T-helper 17 cell (primary cell): ENCODE data around the gene GMEB2. TPM values are rescaled to one million over a fixed set of nuclear protein-coding genes. Genes with fewer than 3 reads are reported as not detected.
"Not testable (repeated sequence)": the region's sequence is repeated elsewhere in the genome, so short reads cannot be mapped to it uniquely, and the experiment has no call there.

ENCODE experiments used
- ATAC-seq: fragments of 150-1000 bp; cut with Tn5 transposase; 2 replicates; pipeline ENCODE4 v1.10.0; 2021; ENCODE audit warnings: mild to moderate bottlenecking, moderate library complexity
- DNase-seq, 3 donors: peaks; one replicate each; pipeline versions ENCODE4 v3.0.0 to v3.0.0-alpha.2; 2020 to 2021
- H3K9me3 ChIP-seq: one replicate; pipeline ENCODE4 v1.7.0; 2013; ENCODE audit warnings: low read length, mild to moderate bottlenecking; ENCODE audit not compliant: control insufficient read depth, poor library complexity, severe bottlenecking
- H3K27ac Mint-ChIP-seq: one replicate; pipeline ENCODE4 v1.8.0; 2022; ENCODE audit warnings: mild to moderate bottlenecking, moderate library complexity, mixed read lengths
- H3K27me3 Mint-ChIP-seq: one replicate; pipeline ENCODE4 v1.8.0; 2022; ENCODE audit warnings: mixed read lengths
- H3K36me3 Mint-ChIP-seq: one replicate; pipeline ENCODE4 v1.8.0; 2022; ENCODE audit warnings: low read depth, mixed read lengths
- H3K4me1 Mint-ChIP-seq: one replicate; pipeline ENCODE4 v1.8.0; 2022; ENCODE audit warnings: mild to moderate bottlenecking, mixed read lengths
- H3K4me3 Mint-ChIP-seq: one replicate; pipeline ENCODE4 v1.8.0; 2022; ENCODE audit warnings: mild to moderate bottlenecking, moderate library complexity, mixed read lengths
- total RNA-seq, 4 donors: library from RNA in 2 of 4; stranded (reverse) in 2 of 4; gene quantifications; one replicate each; pipeline ENCODE4 v1.2.3 and lab custom pipeline; 2022 to 2026

GMEB2 gene
- total RNA-seq, 2 donors from 2014 or later, result 17.3 to 21.0 TPM

- Mint-ChIP-seq H3K4me1 (peaks cover 15% of the 10 kb centered on the region), H3K36me3 (no peaks in the 10 kb centered on the region), H3K4me3 (no peak overlapping the region), H3K27me3 (no peaks in the 10 kb centered on the region), H3K27ac (no peak overlapping the region)
- ATAC-seq, result no peak
- H3K9me3 ChIP-seq, result no peaks in the 10 kb centered on the region
- DNase-seq, result no peak
Measured at GRCh38 chr20:63661959-63662812, 35.3 kb upstream of the GMEB2 start.

- no peak overlapping the region for H3K4me3 Mint-ChIP-seq
- no peaks in the 10 kb centered on the region for H3K27me3 Mint-ChIP-seq
- no peaks in the 10 kb centered on the region for H3K36me3 Mint-ChIP-seq
- peaks cover 18% of the 10 kb centered on the region for H3K4me1 Mint-ChIP-seq
- no peak overlapping the region for H3K27ac Mint-ChIP-seq
- H3K9me3 ChIP-seq, result no peaks in the 10 kb centered on the region
- DNase-seq (no peak), ATAC-seq (no peak)
Measured at GRCh38 chr20:63661108-63661507, 34.2 kb upstream of the GMEB2 start.

- H3K9me3 ChIP-seq, result no peaks in the 10 kb centered on the region
- peak overlapping the region; percentile 19 for H3K4me3 Mint-ChIP-seq
- DNase-seq, result no peak
- peaks cover 18% of the 10 kb centered on the region for H3K4me1 Mint-ChIP-seq
- ATAC-seq, result no peak
- no peaks in the 10 kb centered on the region for H3K27me3 Mint-ChIP-seq
- no peaks in the 10 kb centered on the region for H3K36me3 Mint-ChIP-seq
- no peak overlapping the region for H3K27ac Mint-ChIP-seq
Measured at GRCh38 chr20:63660622-63661021, 33.7 kb upstream of the GMEB2 start.

- peak overlapping the region; percentile 19 for H3K4me3 Mint-ChIP-seq
- not testable (repeated sequence) for H3K27me3 Mint-ChIP-seq, DNase-seq, H3K9me3 ChIP-seq, H3K36me3 Mint-ChIP-seq, ATAC-seq, H3K27ac Mint-ChIP-seq
- peaks cover 18% of the 10 kb centered on the region for H3K4me1 Mint-ChIP-seq
Measured at GRCh38 chr20:63660174-63660573, 33.3 kb upstream of the GMEB2 start.

GRCh38 chr20:63659370-63659769, 32.5 kb upstream of the GMEB2 start:
- DNase-seq (no peak), ATAC-seq (no peak)
- Mint-ChIP-seq H3K27me3 (no peaks in the 10 kb centered on the region), H3K27ac (no peak overlapping the region), H3K36me3 (no peaks in the 10 kb centered on the region), H3K4me3 (peak overlapping the region; percentile 96), H3K4me1 (peaks cover 20% of the 10 kb centered on the region)
- H3K9me3 ChIP-seq, result no peaks in the 10 kb centered on the region

GRCh38 chr20:63658749-63659187, 31.9 kb upstream of the GMEB2 start:
- Mint-ChIP-seq H3K4me3 (peak overlapping the region; percentile 96), H3K27me3 (no peaks in the 10 kb centered on the region)

GRCh38 chr20:63657937-63658748, 31.2 kb upstream of the GMEB2 start, which contains the start of gene RTEL1:
Gene RTEL1, plus strand, starts transcription at chr20:63658312. Its CDS starts 1,091 bp downstream, at chr20:63659403.
- H3K27ac Mint-ChIP-seq, result peak within 1 kb of the TSS; percentile 88
- no peaks in the 10 kb centered on the region for H3K9me3 ChIP-seq
- ATAC-seq (peak; percentile 90), DNase-seq (peak; percentile 74 to 90 (median 76))
- H3K4me1 Mint-ChIP-seq, result peaks cover 28% of the 10 kb centered on the region
- no peaks in the 10 kb centered on the region for H3K27me3 Mint-ChIP-seq
- H3K36me3 Mint-ChIP-seq, result no peaks in the 10 kb centered on the region
- peak within 1 kb of the TSS; percentile 96 for H3K4me3 Mint-ChIP-seq

More at GRCh38 chr20:63658749-63659187, 31.9 kb upstream of the GMEB2 start:
- H3K4me1 Mint-ChIP-seq, result peaks cover 27% of the 10 kb centered on the region
- H3K27ac Mint-ChIP-seq, result peak overlapping the region; percentile 88
- H3K9me3 ChIP-seq, result no peaks in the 10 kb centered on the region
- DNase-seq (no peak), ATAC-seq (peak; percentile 10)
- no peaks in the 10 kb centered on the region for H3K36me3 Mint-ChIP-seq

- H3K4me1 Mint-ChIP-seq, result peaks cover 28% of the 10 kb centered on the region
- H3K36me3 Mint-ChIP-seq, result no peaks in the 10 kb centered on the region
- H3K27me3 Mint-ChIP-seq, result no peaks in the 10 kb centered on the region
- peak overlapping the region; percentile 88 for H3K27ac Mint-ChIP-seq
- peak overlapping the region; percentile 96 for H3K4me3 Mint-ChIP-seq
- ATAC-seq (no peak), DNase-seq (no peak)
- no peaks in the 10 kb centered on the region for H3K9me3 ChIP-seq
Measured at GRCh38 chr20:63657260-63657936, 30.5 kb upstream of the GMEB2 start.

- no peak for DNase-seq
- Mint-ChIP-seq H3K4me1 (peaks cover 31% of the 10 kb centered on the region), H3K27me3 (no peaks in the 10 kb centered on the region), H3K36me3 (no peaks in the 10 kb centered on the region), H3K27ac (no peak overlapping the region), H3K4me3 (no peak overlapping the region)
- ATAC-seq, result no peak
- no peaks in the 10 kb centered on the region for H3K9me3 ChIP-seq
Measured at GRCh38 chr20:63656451-63656850, 29.6 kb upstream of the GMEB2 start.

- H3K36me3 Mint-ChIP-seq, result no peaks in the 10 kb centered on the region
- no peaks in the 10 kb centered on the region for H3K9me3 ChIP-seq
- no peaks in the 10 kb centered on the region for H3K27me3 Mint-ChIP-seq
- H3K4me1 Mint-ChIP-seq, result peaks cover 33% of the 10 kb centered on the region
- DNase-seq (no peak), ATAC-seq (no peak)
- no peak overlapping the region for H3K4me3 Mint-ChIP-seq
- H3K27ac Mint-ChIP-seq, result no peak overlapping the region
Measured at GRCh38 chr20:63655249-63655648, 28.3 kb upstream of the GMEB2 start.

- peaks cover 26% of the 10 kb centered on the region for H3K4me1 Mint-ChIP-seq
- H3K27me3 Mint-ChIP-seq, result no peaks in the 10 kb centered on the region
- DNase-seq, result no peak
- peak overlapping the region; percentile 65 for H3K27ac Mint-ChIP-seq
- no peaks in the 10 kb centered on the region for H3K9me3 ChIP-seq
- no peak for ATAC-seq
- peak overlapping the region; percentile 82 for H3K4me3 Mint-ChIP-seq
- H3K36me3 Mint-ChIP-seq, result no peaks in the 10 kb centered on the region
Measured at GRCh38 chr20:63653974-63654668, 27.2 kb upstream of the GMEB2 start.
